GM21576 (cell line): ENCODE data around the gene PIN4.
"Not testable (repeated sequence)": the region's sequence is repeated elsewhere in the genome, so short reads cannot be mapped to it uniquely, and the experiment has no call there.

Experiments
- ATAC-seq: cut with Tn5 transposase; IDR thresholded peaks from one replicate; pipeline ENCODE4 v1.9.1; 2021; ENCODE audit warnings: mild to moderate bottlenecking, moderate library complexity; ENCODE audit not compliant: unreplicated experiment

The PIN4 gene

DNA sequence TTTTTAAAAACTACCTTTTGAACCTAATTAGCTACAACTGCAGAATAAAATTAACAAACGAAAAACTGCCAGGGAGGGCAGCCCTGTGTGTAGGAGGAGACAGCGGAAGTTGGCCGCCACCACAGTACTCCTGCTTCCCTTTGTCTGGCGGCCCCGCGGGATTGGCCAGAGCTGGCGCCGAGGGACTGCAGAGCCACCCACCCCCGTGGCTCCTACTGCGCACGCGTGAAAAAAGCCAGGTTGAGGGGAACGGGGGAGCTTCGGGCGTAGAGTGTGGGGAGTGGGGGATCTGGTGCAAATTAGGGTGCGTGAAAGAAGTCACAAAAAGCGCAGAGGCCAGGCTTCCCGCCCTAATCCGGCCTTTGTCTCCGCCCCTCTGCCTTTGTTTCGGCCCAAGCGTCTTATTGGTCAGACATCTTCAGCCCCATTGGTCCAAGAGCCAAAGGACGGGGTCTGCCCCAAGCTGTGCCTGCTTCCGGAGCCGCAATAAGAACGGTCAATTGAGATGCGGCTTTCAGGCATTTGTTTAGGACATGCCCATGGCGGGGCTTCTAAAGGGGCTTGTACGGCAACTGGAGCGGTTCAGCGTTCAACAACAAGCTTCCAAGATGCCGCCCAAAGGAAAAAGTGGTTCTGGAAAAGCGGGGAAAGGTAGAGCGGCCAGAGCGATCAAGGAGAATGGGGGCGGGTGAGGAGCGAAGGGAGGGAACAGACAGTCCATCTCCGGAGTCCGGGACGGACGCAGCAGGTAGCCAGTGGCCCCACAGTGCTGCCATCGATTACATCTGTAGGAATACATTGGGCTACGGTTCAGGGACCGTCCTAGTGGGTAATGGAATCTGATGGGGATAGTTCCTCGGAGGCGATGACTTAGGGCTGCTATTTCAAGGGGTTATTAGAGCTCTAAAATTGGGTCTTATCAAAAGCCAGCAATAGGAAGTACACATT lies at the start of gene PIN4:
Gene PIN4 (plus strand): TSS at position 580 of the 948 bp plus-strand sequence. CDS start 29 bp downstream, at position 609.
- peak; percentile 97 for ATAC-seq

DNA sequence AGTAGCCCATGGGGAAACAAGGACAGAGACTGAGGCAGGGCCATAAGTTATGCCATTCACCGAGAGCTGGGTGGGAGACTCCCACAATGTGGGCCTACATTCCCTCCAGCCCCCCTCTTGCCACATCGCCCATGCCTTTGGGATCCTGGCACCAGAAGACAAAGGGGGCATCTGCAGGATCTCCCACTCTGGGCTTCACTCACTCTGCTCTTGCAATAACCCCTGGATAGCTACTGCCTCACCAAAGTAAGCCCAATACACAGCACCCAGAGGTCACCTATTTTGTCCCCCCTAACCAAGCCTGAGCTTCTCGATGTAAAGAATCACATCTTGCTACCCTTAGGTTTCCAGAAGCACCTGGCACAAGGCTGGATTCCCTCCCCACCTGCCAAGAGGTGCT lies 49.1 kb upstream of the PIN4 start:
- ATAC-seq, result no peak

DNA sequence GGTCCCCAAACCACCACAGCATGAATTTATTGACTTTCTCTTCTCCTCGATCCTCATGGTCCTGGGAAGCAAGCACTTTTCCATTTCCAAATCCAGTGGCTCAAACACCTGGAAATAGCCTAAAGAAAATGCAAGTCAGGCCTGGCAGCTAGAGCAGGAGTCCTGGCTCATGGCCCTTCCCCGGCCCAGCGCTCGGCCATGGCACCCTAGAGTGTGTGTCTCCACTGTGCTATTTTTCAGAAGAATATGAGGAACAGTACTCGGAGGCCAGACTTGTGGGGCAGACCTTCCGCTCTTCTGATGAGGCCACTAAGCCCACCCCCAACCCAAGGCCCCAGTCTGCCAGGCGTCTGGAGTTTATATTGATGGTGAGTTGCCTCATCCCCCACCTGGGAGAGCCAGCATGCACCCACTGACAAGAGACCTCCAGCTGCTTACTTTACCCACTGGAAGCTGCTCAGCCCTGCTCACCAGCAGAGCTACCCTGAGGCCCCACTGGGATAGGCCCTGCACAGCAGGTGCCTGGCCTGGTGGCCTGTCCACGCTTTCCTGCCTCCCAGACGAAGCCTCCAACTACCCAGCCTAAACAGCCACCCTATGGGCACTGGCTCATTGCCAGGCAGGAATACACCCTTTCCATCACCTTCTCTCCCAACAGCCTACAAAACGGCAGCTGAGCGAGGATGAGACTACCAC lies 47.6 kb upstream of the PIN4 start:
- ATAC-seq, result no peak

DNA sequence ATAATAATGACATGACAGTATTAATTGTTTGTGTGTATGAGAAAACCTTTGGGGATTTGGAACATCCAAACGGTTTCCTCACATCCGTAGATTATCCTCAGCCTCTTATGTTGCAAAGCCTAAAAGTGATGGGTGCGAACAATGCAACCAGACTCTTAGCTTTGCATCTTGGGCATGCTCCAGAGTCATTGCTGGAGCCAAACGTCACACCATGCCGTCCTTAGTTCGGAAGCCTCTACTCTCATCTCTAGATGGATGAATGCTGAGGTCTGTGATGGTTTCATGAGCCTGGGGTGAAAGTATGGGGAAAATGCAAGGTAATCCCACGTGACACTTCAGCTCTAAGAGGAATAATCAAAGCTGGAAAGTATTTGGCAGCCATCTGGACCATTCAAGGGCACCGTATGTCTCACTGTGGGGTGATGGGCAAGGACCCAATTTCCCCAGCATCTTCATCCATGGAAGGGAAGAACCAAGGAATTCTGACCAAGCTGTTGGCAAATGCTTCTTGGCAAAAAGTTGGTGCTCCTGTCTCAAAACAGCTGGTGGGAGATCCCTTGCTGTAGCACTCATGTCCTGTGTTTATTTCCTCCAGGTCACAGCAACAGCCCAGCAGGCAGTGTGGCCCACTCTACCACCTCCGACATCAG lies 43.6 kb upstream of the PIN4 start:
- ATAC-seq, result no peak

DNA sequence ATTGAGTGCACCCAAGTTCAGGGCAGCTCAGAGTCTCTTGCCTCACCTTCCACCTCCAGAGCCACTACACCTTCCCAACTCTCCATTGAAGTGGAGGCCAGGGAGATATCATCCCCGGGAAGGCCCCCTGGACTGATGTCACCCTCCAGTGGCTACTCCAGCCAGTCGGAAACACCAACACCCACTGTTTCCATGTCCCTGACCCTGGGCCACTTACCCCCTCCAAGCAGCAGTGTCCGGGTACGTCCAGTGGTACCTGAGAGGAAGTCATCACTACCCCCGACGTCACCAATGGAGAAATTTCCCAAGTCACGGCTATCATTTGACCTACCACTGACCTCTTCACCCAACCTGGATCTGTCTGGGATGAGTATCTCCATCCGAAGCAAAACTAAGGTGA lies 42.0 kb upstream of the PIN4 start:
- ATAC-seq, result no peak

DNA sequence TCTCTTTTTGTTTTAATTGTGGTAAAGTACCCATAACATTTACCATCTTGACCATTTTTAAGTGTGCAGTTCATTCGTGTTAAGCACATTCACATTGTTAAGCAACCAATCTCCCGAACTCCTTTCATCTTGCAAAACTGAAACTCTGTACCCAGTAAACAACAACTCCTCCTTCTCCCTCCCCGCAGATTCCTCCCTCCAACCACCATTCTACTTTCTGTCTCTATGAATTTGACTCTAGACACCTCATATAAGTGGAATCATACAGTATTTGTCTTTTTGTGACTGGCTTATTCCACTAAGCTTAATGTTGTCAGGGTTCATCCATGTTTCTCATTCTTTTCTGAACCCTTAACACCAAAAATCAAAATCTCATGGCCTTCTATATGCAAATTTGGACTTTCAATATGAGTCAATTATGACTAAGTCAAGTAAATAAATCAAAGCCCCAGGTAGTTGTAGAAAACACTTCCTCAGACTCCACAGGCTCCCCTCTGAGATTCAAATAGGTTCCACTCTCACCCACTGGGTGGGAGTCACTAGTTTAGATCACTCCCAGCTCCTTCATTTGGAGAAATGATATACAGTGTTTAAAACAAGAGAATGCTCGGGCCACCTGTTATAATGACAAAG lies 40.1 kb upstream of the PIN4 start:
- ATAC-seq, result peak; percentile 58

DNA sequence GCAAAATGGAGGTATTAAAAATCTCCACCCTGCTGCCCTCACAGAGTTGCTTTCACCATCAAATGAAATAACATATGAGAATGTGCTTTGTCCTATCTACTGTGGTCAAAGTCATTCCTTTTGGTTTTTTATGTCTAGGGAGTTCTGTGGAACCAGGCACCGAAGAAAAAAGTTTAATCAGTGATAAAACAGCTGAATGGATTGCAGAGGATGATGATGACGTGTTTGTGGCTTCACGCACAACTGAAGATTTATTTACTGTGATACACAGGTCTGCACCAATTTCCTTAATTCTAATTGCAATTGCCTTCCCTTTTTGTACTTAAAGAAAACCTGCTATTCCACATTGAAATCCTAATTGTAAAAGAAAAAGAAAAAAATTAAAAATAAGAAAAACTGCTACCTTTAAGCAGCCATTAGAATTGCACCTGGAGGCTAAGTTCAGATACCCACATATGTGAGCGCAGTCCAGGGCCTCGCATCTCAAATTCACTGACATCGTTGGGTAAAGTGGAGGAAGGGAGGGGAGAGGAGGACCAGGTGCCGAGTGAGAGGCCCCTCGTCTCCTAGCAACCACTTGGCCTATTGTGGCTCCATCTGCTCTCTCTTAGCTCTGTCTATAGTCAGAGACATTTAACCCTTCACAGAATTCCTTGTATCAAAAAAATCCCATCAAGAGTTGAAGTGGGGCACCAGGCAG lies 39.3 kb upstream of the PIN4 start:
- ATAC-seq, result no peak

DNA sequence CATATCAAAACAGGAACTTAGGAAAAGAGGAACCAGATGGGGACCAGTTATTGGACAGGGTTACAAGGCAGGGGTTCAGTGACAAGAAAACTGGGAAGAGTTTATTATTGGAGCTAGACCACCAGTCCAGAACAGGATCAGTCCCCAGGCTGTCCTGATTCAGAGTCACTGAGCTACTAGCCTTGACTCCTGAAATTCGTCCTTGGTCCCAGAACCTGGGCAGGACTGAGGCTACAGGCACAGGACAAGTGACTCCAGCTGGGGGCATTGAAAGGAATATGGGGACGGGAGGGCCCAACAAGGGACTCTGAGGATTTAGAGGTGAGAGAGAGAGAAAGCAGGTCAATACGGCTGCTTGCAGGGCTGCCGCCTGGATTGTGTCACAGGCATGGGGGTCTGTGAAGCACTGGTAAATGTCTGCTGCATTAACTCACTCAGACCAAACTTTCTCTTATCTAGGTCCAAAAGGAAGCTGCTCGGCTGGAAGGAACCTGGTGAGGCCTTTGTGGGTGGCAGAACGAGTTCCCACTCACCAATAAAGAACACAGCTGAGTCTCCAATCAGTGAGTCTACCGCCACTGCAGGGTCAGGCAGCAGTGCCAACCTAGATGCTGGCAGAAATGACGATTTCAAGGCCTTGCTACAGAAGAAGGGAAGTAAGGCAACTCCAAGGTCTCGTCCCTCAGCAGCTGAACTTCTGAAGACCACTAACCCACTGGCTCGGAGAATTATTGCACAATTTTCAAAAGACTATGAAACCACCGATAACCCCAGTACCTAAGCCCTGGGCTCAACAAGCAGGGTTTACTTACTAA lies 38.6 kb upstream of the PIN4 start:
- ATAC-seq, result no peak

DNA sequence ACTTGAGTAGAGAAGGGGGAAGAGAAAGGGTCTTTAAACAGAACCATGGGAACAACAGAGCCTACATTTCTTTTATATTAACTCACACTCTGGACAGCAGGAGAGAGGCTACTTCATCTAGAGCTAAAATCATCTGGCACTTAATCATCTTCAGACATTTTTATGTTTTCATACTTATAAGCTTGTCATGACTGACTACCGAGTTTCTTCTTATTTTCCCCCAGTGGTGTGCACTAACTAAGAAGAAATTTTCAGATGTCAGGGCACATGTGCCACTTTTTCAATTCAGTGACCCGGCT lies 38.0 kb upstream of the PIN4 start:
- ATAC-seq, result no peak

DNA sequence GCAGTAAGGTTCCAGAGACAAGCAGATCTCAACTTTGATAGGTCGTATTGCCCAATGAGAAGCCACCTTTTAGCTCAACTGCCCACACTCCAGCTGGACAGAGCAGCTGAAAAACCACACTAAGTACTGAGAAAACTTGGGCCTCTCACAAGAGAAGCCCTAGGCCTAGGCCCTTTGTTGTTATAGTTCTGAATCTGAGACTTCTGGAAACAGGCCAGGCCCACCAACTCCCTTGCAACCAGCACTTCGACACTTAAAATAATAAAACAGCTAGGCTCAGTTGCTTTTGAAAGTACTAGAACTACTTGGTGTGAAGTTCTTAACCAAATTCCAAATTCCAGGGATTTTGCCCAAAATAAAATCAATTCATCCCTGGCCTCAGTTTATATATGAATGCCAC lies 36.4 kb upstream of the PIN4 start:
- ATAC-seq, result no peak

DNA sequence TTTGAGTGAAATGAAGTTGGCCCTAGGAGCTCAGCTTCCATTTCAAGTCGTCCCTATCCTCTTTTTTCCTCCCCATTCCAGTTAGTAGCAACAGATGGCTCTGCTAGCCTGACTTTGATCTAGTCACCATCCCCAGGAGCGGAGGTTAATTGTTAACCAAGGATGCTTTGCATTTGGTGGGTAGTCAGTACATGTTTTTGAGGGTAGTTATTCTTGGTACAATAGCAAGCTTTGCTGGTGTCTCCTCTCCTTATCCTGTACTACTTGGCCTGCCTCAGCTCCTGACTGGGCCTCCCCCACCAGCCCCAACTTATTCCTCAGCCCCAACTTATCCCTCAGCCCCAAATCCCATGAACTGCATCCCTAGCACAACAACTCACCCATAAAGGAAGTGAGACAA lies 35.0 kb upstream of the PIN4 start:
- no peak for ATAC-seq

DNA sequence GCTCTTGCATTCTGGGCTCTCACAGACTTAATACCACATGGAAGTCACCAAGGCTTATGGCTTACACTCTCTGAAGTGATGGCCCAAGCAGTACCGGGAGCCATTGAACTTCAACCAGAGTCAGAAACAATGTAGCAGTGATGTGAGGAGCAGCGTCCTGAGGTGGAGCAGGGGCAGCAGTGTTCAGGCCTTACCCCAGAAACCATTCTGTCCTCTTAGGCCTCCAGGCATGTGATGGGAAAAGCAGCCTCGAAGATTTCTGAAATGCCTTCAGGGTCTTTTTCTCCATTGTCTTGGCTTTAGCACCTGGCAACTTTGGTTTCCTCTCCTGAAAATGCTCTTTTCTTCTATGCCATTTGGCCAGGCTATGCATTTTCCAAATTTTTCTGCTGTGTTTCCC lies 22.8 kb upstream of the PIN4 start:
- ATAC-seq, result no peak

DNA sequence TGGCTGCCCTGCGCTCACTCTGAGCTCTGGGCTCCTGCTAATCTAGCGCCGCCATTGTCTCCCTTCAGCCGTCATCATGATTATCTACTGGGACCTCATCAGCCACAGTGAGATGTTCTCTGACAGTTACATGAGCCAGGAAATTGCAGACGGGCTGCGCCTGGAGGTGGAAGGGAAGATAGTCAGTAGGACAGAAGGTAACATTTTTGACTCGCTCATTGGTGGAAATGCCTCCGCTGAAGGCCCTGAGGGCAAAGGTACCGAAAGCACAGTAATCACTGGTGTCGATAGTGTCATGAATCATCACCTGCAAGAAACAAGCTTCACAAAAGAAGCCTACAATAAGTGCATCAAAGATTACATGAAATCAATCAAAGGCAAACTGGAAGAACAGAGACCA lies 21.8 kb upstream of the PIN4 start:
- ATAC-seq, result no peak

DNA sequence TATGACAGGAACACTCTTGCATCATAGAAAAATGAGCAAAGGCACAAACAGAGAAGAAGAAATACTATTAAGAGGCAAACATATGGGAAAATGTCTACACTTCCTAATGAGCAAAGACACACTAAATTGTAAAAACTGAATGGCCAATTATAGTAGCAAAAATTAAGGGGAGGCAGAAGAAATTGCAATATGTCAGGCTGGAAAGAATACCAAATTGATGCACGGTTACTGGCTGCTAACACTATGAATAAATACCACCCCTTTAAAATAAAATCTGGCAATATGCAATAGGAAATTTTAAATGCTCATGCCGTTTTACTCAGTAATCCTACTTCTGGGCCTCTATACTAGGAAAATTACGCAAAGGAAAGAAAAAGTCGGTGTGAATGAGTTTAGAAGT lies 16.0 kb upstream of the PIN4 start:
- ATAC-seq, result no peak

DNA sequence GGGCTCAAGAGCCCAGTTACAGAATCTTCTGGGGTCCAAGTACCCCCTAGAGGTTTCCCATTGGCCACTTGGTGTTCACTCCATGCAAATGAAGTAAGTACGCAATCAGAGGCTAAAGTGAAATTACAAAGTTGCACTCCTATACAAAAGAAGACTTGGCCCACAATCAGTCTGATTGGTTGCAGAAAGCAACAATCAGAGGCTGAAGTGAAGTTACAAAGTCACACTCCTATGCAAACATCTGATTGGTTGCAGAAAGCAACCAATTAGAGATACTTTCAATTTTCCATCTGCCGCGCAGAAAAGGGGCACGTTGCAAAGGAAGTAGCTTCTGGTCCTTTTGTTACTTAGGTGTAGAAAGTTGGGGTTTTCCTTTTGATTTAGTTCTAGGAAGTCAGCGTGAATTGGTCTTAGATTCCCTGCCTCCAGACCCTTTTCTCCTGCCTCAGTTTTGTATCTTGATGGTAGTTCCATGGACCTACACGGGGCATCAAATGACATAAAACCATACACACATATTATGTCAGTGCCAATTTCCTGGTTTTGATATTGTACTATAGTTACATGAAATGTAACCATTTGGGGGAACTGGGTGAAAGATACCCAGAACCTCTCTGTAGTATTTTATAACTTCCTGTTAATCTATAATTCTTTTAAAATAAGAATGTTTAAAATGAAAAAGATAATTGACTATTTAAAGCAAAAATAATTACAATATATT lies 12.4 kb upstream of the PIN4 start:
- ATAC-seq, result no peak

DNA sequence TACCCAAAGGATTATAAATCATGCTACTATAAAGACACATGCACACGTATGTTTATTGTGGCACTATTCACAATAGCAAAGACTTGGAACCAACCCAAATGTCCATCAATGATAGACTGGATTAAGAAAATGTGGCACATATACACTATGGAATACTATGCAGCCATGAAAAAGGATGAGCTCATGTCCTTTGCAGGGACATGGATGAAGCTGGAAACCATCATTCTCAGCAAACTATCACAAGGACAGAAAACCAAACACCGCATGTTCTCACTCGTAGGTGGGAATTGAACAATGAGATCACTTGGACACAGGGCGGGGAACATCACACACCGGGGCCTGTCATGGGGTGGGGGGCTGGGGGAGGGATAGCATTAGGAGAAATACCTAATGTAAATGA lies 5.3 kb upstream of the PIN4 start:
- not testable (repeated sequence) for ATAC-seq

DNA sequence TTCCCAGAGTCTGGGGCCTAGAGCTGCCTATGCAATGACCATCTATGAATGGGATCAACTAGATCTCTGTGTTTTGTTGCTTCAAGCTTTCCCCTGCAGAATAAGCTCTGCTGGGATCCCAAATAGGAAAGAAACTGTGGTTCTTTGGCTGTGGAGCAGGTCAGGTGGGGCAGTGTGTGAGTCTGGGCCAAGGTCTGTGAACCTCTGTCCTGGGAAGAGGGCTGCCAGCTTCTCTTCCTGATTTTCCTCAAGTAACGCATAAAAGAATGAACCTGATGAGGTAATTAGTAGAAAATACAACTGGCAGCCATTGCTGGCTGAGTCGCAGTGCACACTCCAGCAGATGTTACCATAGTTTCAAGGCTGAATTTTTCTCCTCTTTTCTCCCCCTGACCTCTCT lies 4.6 kb upstream of the PIN4 start:
- ATAC-seq, result no peak

DNA sequence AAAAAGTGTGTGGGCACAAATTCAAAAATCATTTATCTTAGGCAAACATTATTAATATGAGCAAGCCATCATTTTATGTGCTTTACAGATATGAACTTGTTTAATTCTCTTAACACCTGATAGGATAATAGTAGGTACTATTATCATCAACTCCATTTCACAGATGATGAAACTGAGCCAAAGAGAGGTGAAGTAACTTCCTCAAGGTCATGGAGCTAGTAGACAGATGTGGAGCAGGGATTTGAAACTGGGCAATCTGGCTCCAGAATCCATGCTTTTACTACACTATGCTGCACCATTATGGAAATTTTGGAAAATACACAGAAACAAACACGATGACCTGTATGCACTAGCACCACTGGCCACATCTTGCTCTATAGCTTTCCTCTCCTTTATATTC lies 1.0 kb upstream of the PIN4 start:
- no peak for ATAC-seq

DNA sequence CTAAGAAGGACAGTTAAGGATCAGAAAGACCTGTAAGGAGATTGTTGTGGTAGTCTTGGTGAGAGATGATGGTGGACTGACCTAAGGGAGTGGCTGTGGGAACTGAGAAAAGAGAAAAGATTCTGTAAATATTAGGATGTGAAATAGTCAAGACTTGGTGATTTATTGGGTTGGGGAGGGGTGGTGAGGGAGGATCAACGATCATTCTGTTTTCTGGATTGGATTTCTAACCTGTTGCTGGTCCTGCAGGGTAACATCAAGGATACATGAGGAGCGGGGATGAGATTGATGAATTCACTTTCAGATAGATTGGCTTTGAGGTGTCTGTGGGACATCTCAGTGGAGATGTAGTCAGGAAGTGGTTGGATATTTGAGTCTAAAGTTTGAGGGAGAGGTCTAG lies 1.4 kb downstream of the PIN4 start:
- ATAC-seq, result no peak
